Loucy (cell line): ENCODE measurements around the gene NCKIPSD.

Source experiments
- H2AFZ ChIP-seq: fragments of 200-600 bp; sonication (generic); 2 replicates; pipeline ENCODE4 v1.6.0; 2016; ENCODE audit warnings: antibody characterized with exemption, mild to moderate bottlenecking, low read length, moderate library complexity
- H3F3A ChIP-seq: fragments of 200-600 bp; 2 replicates; pipeline ENCODE4 v1.6.0; 2016; ENCODE audit warnings: antibody characterized with exemption, low read depth, mild to moderate bottlenecking
- H3K27me3 ChIP-seq: fragments of 200-600 bp; sonication (generic); 2 replicates; pipeline ENCODE4 v1.6.1; 2014; ENCODE audit warnings: low read length, mild to moderate bottlenecking; ENCODE audit not compliant: insufficient read depth, poor library complexity, severe bottlenecking
- H3K36me3 ChIP-seq: fragments of 200-600 bp; sonication (generic); 2 replicates; pipeline ENCODE4 v1.6.1; 2016; ENCODE audit warnings: low read length; ENCODE audit not compliant: insufficient read depth
- H3K4me1 ChIP-seq: fragments of 200-600 bp; sonication (generic); 2 replicates; pipeline ENCODE4 v1.5.1; 2014; ENCODE audit warnings: low read length, mild to moderate bottlenecking; ENCODE audit not compliant: insufficient read depth, poor library complexity, severe bottlenecking
- H3K4me2 ChIP-seq: fragments of 200-600 bp; sonication (generic); 2 replicates; pipeline ENCODE4 v1.6.0; 2014; ENCODE audit warnings: antibody characterized with exemption, low read length, low read depth, mild to moderate bottlenecking; ENCODE audit not compliant: poor library complexity, severe bottlenecking
- H3K4me3 ChIP-seq: fragments of 200-600 bp; sonication (generic); 2 replicates; pipeline ENCODE4 v1.5.1; 2014; ENCODE audit warnings: low read length, mild to moderate bottlenecking, mixed read lengths; ENCODE audit not compliant: poor library complexity, severe bottlenecking
- H3K79me2 ChIP-seq: fragments of 200-600 bp; sonication (generic); 2 replicates; pipeline ENCODE4 v1.6.1; 2014; ENCODE audit warnings: low read length; ENCODE audit not compliant: insufficient read depth
- H3K9ac ChIP-seq: fragments of 200-600 bp; sonication (generic); 2 replicates; pipeline ENCODE4 v1.6.0; 2014; ENCODE audit warnings: mild to moderate bottlenecking, low read depth, low read length, moderate library complexity; ENCODE audit not compliant: poor library complexity, severe bottlenecking
- H3K9me2 ChIP-seq: fragments of 200-600 bp; sonication (generic); replicated peaks from 2 replicates; pipeline ENCODE4 v1.6.1; 2016; ENCODE audit warnings: low read depth, low read length, mixed read lengths
- H3K9me3 ChIP-seq: fragments of 200-600 bp; sonication (generic); 2 replicates; pipeline ENCODE4 v1.6.1; 2014; ENCODE audit warnings: mild to moderate bottlenecking, antibody characterized with exemption, low read length, low read depth; ENCODE audit not compliant: insufficient read depth
- H4K20me1 ChIP-seq: fragments of 200-600 bp; sonication (generic); 2 replicates; pipeline ENCODE4 v1.6.0; 2014; ENCODE audit warnings: antibody characterized with exemption, low read length, mild to moderate bottlenecking; ENCODE audit not compliant: insufficient read depth, poor library complexity, severe bottlenecking
- EZH2phosphoT487 ChIP-seq: fragments of 200-600 bp; IDR thresholded peaks from 2 replicates; pipeline ENCODE4 v1.6.1; 2018; ENCODE audit warnings: antibody characterized with exemption, mild to moderate bottlenecking, moderate library complexity, borderline replicate concordance
- TF ChIP-seq, protein P1 (sequence below): fragments of 200-600 bp; sonication (generic); conservative IDR thresholded peaks from 2 replicates; pipeline ENCODE4 v1.5.1; 2014; ENCODE audit warnings: mild to moderate bottlenecking, antibody characterized with exemption, low read length

The NCKIPSD gene

DNA sequence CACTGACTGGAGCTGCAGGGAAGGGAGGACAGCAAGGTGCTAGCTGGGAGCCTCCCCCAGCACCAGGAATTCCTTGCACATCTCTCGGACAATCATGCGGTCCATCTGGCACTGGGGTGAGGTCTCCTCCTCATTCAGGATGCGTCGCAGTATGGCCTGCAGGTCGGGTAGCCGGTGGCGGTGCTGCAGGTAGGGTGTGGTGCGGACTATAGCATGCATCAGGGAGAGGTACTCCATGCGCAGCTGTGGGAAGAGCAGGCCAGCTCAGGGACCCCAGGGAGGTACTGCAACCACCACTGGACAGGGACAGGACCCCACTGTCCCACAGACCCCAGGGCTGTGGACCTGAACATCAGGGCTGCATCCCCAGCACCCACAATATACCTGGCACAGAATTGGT, 11.2 kb downstream of the NCKIPSD start:
- H3K36me3 ChIP-seq: peaks cover 13% of the 10 kb centered on the region; the same call in 1 of the 2 replicates

GRCh38 chr3:48672522-48672921, 13.2 kb downstream of the NCKIPSD start:
- Histone ChIP-seq H3K4me3 (no peak overlapping the region), H4K20me1 (no peaks in the 10 kb centered on the region), H3K36me3 (peaks cover 4% of the 10 kb centered on the region; the same call in 1 of the 2 replicates), H2AFZ (no peak overlapping the region), H3K9me2 (no peaks in the 10 kb centered on the region), H3K79me2 (no peaks in the 10 kb centered on the region), H3K4me2 (no peak overlapping the region), H3K9ac (no peak overlapping the region), H3K4me1 (no peaks in the 10 kb centered on the region), H3K9me3 (no peaks in the 10 kb centered on the region), H3F3A (no peaks in the 10 kb centered on the region), H3K27me3 (no peaks in the 10 kb centered on the region)
- TF ChIP-seq, protein P1, sequence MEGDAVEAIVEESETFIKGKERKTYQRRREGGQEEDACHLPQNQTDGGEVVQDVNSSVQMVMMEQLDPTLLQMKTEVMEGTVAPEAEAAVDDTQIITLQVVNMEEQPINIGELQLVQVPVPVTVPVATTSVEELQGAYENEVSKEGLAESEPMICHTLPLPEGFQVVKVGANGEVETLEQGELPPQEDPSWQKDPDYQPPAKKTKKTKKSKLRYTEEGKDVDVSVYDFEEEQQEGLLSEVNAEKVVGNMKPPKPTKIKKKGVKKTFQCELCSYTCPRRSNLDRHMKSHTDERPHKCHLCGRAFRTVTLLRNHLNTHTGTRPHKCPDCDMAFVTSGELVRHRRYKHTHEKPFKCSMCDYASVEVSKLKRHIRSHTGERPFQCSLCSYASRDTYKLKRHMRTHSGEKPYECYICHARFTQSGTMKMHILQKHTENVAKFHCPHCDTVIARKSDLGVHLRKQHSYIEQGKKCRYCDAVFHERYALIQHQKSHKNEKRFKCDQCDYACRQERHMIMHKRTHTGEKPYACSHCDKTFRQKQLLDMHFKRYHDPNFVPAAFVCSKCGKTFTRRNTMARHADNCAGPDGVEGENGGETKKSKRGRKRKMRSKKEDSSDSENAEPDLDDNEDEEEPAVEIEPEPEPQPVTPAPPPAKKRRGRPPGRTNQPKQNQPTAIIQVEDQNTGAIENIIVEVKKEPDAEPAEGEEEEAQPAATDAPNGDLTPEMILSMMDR: no peak
- TF ChIP-seq EZH2phosphoT487: no peak

More for the DNA sequence above, 11.2 kb downstream of the NCKIPSD start:
- Histone ChIP-seq H3K9me3 (no peaks in the 10 kb centered on the region), H3K9me2 (no peaks in the 10 kb centered on the region), H3K27me3 (no peaks in the 10 kb centered on the region), H3K4me1 (no peaks in the 10 kb centered on the region), H3K4me2 (no peak overlapping the region), H3K79me2 (no peaks in the 10 kb centered on the region), H3F3A (no peaks in the 10 kb centered on the region), H3K4me3 (no peak overlapping the region), H3K9ac (no peak overlapping the region), H4K20me1 (no peaks in the 10 kb centered on the region), H2AFZ (no peak overlapping the region)
- TF ChIP-seq, protein P1: no peak
- no peak for TF ChIP-seq EZH2phosphoT487

GRCh38 chr3:48664929-48665328, 20.8 kb downstream of the NCKIPSD start:
- H3K4me2 ChIP-seq: no peak overlapping the region
- no peak overlapping the region for H3K9ac ChIP-seq
- H2AFZ ChIP-seq: no peak overlapping the region
- no peak overlapping the region for H3K4me3 ChIP-seq
- TF ChIP-seq EZH2phosphoT487: no peak
- TF ChIP-seq, protein P1: no peak
- H3K27me3 ChIP-seq: no peaks in the 10 kb centered on the region
- H3K36me3 ChIP-seq: no peaks in the 10 kb centered on the region
- H3K9me3 ChIP-seq: no peaks in the 10 kb centered on the region
- H3F3A ChIP-seq: no peaks in the 10 kb centered on the region
- H4K20me1 ChIP-seq: no peaks in the 10 kb centered on the region
- no peaks in the 10 kb centered on the region for H3K4me1 ChIP-seq
- no peaks in the 10 kb centered on the region for H3K79me2 ChIP-seq
- no peaks in the 10 kb centered on the region for H3K9me2 ChIP-seq
